HG03354 (cell line): Measurements from ENCODE around the gene APOL2.
"Not testable (repeated sequence)": the region's sequence is repeated elsewhere in the genome, so short reads cannot be mapped to it uniquely, and the experiment has no call there.

ENCODE experiments used
- ATAC-seq: cut with Tn5 transposase; IDR thresholded peaks from one replicate; pipeline ENCODE4 v1.9.1; 2021; ENCODE audit warnings: mild to moderate bottlenecking; ENCODE audit not compliant: unreplicated experiment, poor library complexity, severe bottlenecking

APOL2 gene

GRCh38 chr22:36203441-36203840 lies 35.9 kb downstream of the APOL2 start:
- ATAC-seq = not testable (repeated sequence)

DNA sequence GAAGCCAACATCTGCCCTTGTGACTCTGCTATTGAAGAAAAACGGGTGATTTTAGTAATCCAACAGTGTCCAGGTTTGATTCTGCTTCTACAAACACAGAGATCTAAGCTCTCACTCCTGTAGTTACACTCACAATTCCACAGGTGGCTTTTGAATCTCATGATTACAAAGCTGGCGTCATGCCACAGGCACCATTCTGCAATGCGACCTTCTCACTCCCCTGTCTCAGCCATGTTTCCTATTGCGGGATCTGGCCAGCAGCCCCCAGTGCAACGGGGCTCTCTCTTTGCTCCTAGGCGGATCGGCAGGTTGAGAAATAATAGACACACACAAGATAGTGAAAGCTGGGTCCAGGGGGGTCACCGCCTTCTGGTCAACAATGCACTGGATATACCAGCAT lies 36.4 kb downstream of the APOL2 start:
- ATAC-seq = not testable (repeated sequence)

DNA sequence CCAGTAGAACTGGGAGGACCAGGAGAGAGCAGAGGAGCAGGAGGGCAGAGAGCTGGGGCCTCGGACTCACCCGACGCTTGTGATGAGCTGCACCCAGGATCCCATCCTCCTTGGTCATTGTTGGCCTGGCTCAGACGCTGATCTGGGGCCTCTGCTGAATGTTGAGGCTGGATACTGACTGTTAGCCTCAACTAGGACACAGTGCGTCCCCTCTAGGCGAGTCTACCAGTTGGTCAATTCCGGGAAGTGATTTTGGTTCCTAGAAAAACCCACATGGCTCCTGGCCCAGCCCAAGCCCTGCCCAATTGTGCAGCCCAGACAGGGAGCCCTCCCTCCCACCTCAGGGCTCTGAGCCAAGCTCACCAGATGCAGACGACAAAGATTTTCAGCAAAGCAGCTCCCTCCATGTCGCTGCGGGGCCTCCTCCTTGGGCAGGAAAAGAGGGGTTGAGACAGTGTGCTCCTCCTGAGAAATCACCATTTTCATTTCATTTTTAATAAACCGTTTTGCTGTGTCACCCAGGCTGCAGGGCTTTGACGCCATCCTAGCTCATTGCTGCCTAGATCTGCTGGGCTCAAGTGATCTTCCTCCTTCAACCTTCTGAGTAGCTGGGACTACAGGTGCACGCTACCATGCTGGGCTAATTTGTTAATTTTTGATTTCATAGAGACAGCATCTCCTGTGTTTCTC lies 37.6 kb downstream of the APOL2 start, which contains the start of gene APOL4:
TSS of gene APOL4 (minus strand) at position 180 of the 690 bp plus-strand sequence. CDS start at position 105, 75 bp downstream.
- ATAC-seq = no peak

- not testable (repeated sequence) for ATAC-seq
Observed at GRCh38 chr22:36201025-36201424, 38.3 kb downstream of the APOL2 start.

DNA sequence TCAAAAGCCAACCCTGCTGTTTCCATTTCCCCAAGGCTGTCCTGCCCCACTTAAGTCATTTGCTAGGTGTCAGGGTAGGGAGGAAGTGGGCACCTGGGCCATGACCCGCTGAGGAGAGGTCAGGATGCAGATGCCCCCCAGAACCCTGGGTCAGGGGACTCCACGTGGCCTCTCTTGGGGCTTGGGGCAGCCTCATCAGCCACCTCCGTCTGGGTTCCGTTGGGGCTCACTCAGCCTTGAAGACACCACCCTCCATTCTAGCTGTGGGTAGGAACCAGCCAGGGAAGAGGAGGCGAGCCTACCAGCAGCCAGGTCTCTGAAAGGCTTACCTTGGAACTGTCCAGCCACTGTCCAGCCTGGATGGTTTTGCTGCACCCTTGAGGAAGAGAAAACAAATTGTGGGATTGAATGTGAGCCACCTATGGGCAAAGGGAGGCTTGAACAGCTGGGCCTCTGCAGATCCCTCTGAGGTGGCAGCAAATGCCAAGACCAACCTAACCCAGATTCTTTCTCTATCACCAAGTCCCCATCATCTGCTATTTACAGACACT lies 40.3 kb downstream of the APOL2 start:
- no peak for ATAC-seq

GRCh38 chr22:36198536-36198935 lies 40.8 kb downstream of the APOL2 start:
- ATAC-seq = no peak

DNA sequence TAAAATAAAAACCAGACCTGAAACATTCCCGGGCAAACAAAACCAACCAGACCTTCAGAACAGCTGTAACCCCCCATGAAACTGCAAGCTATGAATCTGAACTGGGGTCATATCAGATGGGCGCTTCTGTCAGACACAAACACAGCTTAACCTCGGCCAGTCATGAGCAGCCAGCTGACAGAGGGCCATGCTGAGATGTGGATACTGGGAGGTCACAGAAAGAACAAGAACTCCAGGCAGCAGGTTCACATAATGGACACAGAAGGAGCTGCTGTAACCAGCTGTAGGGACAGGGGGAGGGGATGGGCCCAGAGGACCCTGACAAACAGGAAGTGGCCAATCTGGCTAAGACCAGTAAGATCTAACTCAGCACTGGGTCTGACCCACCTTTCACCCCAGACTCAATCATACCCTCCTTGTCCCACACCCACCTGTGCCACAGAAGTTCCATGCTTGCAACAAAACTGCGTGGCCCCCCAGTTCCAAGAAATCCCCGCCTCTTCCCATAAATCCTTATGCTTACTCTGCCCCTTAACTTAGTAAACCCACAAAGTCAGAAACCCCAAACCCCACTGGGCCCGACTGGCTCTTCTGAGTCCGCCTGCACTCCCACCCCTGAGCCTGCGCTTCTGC lies 41.7 kb downstream of the APOL2 start:
- ATAC-seq = no peak

DNA sequence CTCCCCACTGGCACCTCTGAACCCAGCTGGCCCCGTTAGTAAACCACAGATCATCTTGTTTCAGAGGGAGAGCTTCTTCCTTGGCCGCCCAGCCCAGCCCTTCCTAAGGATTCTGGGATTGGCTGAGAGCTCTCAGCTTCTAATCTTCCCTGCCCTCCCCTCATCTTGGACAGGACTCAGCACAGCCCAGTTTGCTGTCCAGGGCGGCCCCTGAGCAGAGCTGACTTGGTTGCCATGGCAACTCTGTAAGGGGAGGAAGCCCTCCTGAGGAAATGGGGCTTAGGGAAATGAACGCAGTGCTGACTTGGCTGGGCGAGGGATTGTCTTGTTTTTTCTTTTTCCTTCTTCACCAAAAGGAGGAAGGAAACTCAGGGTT lies 42.3 kb downstream of the APOL2 start:
- no peak for ATAC-seq

DNA sequence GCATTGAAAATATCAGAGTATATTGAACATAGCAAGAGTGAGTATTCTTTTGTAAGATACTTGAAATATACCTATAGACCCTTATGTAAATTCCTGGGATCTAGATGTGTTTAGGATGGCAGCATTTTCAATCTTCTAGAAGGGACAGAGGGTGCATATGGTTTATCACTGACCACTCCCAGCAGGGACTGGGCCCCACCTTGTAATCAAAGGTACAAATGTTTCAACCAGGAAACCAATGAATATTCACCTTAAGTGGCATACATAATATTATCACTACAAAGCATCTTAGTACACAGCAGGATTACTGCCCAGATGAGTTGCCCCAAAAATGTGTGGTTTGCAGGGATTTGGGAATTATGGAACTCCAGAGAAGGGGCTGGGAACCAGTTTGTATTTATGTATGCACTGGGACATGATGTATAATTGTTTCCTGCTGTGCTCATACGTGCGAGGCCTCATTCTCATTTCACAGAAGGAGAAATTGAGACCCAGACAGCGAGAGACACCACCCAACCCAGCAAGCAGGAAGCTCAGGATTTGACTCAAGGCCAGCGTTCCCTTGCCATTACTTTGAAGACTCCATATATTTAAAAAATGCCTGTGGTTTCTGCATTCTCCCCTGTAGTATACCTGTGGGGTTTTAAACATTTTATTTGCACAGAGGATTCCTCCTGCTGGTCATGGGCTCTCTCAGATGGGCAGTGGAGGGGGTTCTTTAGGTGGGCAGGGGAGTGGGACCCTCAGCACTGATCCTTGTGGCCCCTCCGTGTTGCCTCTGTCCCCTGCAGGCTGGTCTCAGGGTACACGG lies 42.9 kb downstream of the APOL2 start:
- ATAC-seq = no peak

DNA sequence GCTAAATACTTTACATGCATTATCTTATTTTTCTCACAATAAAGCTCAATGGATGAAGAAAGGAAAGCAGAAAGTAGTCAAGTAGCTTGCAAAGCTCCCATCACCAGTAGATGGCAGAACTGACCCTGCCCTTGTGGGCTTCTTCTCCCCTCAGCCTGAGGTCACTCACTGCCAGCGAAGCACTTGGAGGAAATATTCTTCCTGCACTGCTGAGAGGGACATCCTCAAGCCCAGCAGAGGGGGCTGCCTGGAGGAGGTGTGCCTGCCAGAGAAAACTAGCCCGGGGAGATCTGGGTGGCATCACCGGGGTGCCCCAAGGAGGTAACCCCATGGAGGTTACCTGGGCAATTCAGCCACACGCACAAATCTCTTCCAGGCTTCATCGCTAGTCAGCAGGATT lies 44.4 kb downstream of the APOL2 start:
- no peak for ATAC-seq

GRCh38 chr22:36194385-36194784 lies 44.9 kb downstream of the APOL2 start:
- ATAC-seq = no peak

DNA sequence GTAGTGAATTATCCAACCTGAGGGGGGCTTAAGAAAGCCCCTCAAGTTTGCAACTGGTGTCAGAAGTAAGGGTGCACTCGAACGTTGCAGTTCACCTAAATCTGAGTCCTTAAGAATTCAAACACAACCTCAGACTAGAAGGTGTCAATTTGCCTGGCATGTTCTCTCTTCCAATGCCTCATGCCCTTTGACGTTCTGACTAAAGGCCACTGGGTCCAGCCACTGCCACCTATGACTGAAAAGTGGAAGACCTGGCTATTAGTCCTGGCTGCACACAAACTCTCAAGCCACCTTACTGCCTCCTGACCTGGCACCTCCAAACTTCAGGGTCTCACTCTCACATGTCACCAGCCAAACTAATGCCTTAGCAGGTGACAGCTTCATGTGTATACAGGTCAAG lies 45.8 kb downstream of the APOL2 start:
- ATAC-seq = no peak

DNA sequence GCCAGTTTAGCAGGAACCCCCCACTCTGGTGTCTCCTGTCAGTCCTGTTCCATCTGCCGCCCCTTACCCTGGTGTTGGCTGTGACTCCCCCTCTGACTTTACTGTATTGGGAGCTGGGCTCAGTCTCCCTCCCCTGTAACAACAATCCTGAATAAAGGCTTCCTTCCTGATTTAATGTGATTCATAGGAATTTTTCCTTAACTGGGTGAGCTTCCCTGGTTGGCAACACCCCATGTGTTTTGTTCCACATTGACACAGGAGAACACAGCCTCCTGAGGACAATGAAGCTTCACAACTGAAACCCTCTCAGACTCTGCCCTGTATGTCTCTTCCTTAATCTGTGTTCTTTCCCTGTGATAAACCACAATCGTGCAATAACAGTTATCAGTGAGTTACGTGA lies 46.2 kb downstream of the APOL2 start:
- no peak for ATAC-seq

GRCh38 chr22:36192542-36192941 lies 46.8 kb downstream of the APOL2 start:
- ATAC-seq = no peak

DNA sequence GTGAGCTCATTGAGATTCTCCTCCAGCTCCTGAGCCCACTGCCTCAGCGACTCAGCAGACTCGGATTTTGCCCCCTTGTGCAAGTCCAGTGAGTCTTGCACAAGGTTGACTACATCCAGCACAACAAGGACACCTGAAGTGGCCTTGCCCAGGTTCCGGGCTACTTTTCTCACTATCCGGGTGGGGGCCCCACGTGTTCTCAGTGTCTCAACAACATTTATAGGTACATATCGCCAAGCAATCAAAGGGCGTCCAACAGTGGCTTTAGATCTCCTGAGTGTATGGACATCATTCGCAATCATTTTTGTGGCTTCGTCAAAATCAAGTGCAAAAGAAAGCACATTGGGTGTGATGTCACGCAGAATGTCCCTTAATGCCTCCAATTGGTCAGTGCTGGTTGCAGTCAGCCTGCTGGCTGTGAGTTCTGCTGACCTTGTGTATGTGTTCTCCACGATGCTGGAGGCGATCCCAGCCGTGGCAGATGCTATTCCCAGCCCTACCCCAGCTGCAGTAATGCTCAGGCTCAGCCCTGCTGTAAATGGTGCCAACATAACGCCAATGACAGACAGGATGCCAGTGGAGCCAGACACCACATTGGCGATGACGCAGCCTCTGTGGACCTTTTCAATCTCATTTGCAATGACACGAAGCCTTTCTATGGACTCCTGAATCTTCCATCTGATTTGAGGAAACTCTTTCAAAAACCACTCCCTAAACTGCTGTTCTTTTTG lies 48.1 kb downstream of the APOL2 start:
- ATAC-seq = no peak

DNA sequence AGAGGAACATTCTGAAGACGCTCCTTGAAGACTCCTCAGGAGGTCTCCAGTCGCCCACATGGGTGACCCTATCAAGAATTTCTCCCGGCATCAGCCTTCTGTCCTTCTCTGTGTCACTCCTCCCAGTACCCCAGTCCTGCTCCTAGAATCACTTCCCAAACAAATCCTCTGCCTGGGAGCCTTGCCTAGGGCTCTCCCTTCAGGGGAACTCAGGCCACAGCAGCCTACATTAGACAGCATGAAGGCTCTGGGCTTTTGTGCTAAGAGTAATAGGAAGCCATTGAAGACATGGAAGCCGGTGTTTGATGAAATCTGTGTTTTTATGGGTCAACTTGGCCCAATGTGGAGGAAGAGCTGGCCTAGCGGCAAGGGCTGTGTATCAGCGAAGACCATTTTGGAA lies 51.5 kb downstream of the APOL2 start:
- ATAC-seq = not testable (repeated sequence)

GRCh38 chr22:36185828-36186624 lies 53.3 kb downstream of the APOL2 start:
- no peak for ATAC-seq

GRCh38 chr22:36184433-36185025 lies 54.8 kb downstream of the APOL2 start:
- ATAC-seq = no peak

- ATAC-seq = no peak
Observed at GRCh38 chr22:36183446-36183845, 55.9 kb downstream of the APOL2 start.
